K562 (cell line): ENCODE results near the gene GYG2. TPM values are rescaled to one million over a fixed set of nuclear protein-coding genes. Genes with fewer than 3 reads are reported as not detected.
A peak's percentile ranks its signal among the peaks of the same experiment; 100 is the strongest.
"Not testable (repeated sequence)": the region's sequence is repeated elsewhere in the genome, so short reads cannot be mapped to it uniquely, and the experiment has no call there.

ENCODE experiments used
- ATAC-seq: fragments of 200-7000 bp; cut with Tn5 transposase; 3 replicates; pipeline ENCODE4 v1.9.1; 2020; ENCODE audit warnings: moderate library complexity
- BruUV-seq: library from RNA; stranded (reverse); fragments of 400-500 nt; replicated peaks from 2 replicates; lab custom pipeline; 2021; lab: Mats Ljungman, UMichigan
- CTCF ChIA-PET: fragments of 300-600 bp; formaldehyde crosslinking; extraction: SDS; loops from one replicate; lab custom pipeline; 2021; ENCODE audit warnings: low intra/inter-chr PET ratio; lab: Yijun Ruan, JAX
- POLR2A ChIA-PET: fragments of 300-600, 350-650 bp; sonication (Branson Sonifier 250); formaldehyde crosslinking; extraction: SDS; loops from one replicate; lab custom pipeline; 2021; ENCODE audit warnings: antibody characterized with exemption, inconsistent platforms; lab: Yijun Ruan, JAX
- DNase-seq, 4 experiments: peaks; one replicate each; pipeline versions ENCODE4 v3.0.0 to v3.0.0-alpha.2; 2011 to 2018; ENCODE audit warnings: low spot score in 3 of 4, mixed read lengths in 3 of 4; ENCODE audit errors: extremely low read depth in 1 of 4
- FAIRE-seq: peaks from 2 replicates; lab custom pipeline; 2011; peaks lifted over from hg19 to GRCh38; lab: Jason Lieb, UNC
- H2AFZ ChIP-seq: 2 replicates; pipeline ENCODE4 v1.6.0; 2011; ENCODE audit warnings: low read depth, low read length, control low read depth, inconsistent platforms
- H3K27ac ChIP-seq: fragments of 200-600 bp; 3 replicates; pipeline ENCODE4 v1.8.0; 2011; ENCODE audit warnings: low read depth, mild to moderate bottlenecking, control low read depth, inconsistent platforms, low read length, moderate library complexity, mixed read lengths; ENCODE audit errors: extremely low read depth
- H3K27me3 ChIP-seq, 2 experiments: fragments of 300-600 bp in 1 of 2; 2 replicates in 1 of 2; 3 replicates in 1 of 2; pipeline versions ENCODE4 v1.6.0 to v1.8.0; 2011; ENCODE audit warnings: inconsistent platforms in 2 of 2, low read length in 2 of 2, mild to moderate bottlenecking in 1 of 2, mixed read lengths in 1 of 2, moderate library complexity in 1 of 2; ENCODE audit not compliant: control insufficient read depth in 2 of 2, insufficient read depth in 2 of 2
- H3K36me3 ChIP-seq: fragments of 300-600 bp; 3 replicates; pipeline ENCODE4 v1.8.0; 2011; ENCODE audit warnings: mild to moderate bottlenecking, low read length, inconsistent platforms; ENCODE audit not compliant: control insufficient read depth, insufficient read depth
- H3K4me1 ChIP-seq, 2 experiments: fragments of 200-600 bp in 1 of 2; replicated peaks in 1 of 2; 2 replicates in 1 of 2; 3 replicates in 1 of 2; pipeline versions ENCODE4 v1.5.1 to v1.8.0; 2011; ENCODE audit warnings: inconsistent platforms in 2 of 2, low read length in 2 of 2, mild to moderate bottlenecking in 1 of 2, mixed read lengths in 1 of 2, moderate library complexity in 1 of 2; ENCODE audit not compliant: control insufficient read depth in 2 of 2, insufficient read depth in 2 of 2
- H3K4me2 ChIP-seq: 2 replicates; pipeline ENCODE4 v1.6.1; 2011; ENCODE audit warnings: low read length, control low read depth, inconsistent platforms, mixed read lengths; ENCODE audit not compliant: insufficient read depth
- H3K4me3 ChIP-seq: fragments of 200-600 bp; sonication (generic), shearing (Covaris generic); 2 replicates; pipeline ENCODE4 v1.5.1; 2016; ENCODE audit warnings: control low read depth, inconsistent platforms
- H3K79me2 ChIP-seq: fragments of 200-600 bp; 3 replicates; pipeline ENCODE4 v1.8.0; 2011; ENCODE audit warnings: low read length, inconsistent platforms; ENCODE audit not compliant: control insufficient read depth, insufficient read depth
- H3K9ac ChIP-seq, 2 experiments: 2 replicates each; pipeline versions ENCODE4 v1.6.0 to v1.6.1; 2011; ENCODE audit warnings: low read depth in 2 of 2, low read length in 2 of 2, control low read depth in 1 of 2, inconsistent platforms in 1 of 2, mild to moderate bottlenecking in 1 of 2, mixed read lengths in 1 of 2; ENCODE audit not compliant: insufficient read depth in 1 of 2
- H3K9me1 ChIP-seq: one replicate; pipeline ENCODE4 v1.6.0; 2011; ENCODE audit warnings: inconsistent platforms, mild to moderate bottlenecking, low read length, moderate library complexity; ENCODE audit not compliant: control insufficient read depth, insufficient read depth
- H3K9me3 ChIP-seq: replicated peaks from 2 replicates; pipeline ENCODE4 v1.5.1; 2011; ENCODE audit warnings: low read depth, low read length, inconsistent platforms; ENCODE audit not compliant: control insufficient read depth, insufficient read depth
- H4K20me1 ChIP-seq: replicated peaks from 2 replicates; pipeline ENCODE4 v1.6.1; 2011; ENCODE audit warnings: low read length, inconsistent platforms, mixed read lengths; ENCODE audit not compliant: control insufficient read depth, insufficient read depth
- ARID1B ChIP-seq: fragments of 450-650 bp; IDR thresholded peaks from 2 replicates; pipeline ENCODE4 v1.6.1; 2016; ENCODE audit warnings: antibody characterized with exemption, mild to moderate bottlenecking, inconsistent platforms
- FOSL1 ChIP-seq: fragments of 200-800 bp; sonication (Bioruptor generic); conservative IDR thresholded peaks from 2 replicates; pipeline ENCODE4 v1.6.1; 2016; ENCODE audit warnings: missing genetic modification characterization, missing compliant biosample characterization
- JUN ChIP-seq, 2 experiments: sonication (generic) in 1 of 2; formaldehyde crosslinking in 1 of 2; IDR thresholded peaks; 2 replicates each; pipeline versions ENCODE4 v1.6.1 to v1.8.0; 2012 to 2022; ENCODE audit warnings: borderline replicate concordance in 2 of 2, mild to moderate bottlenecking in 2 of 2, improper control_type of control experiment in 1 of 2, low read depth in 1 of 2, low read length in 1 of 2, missing genetic modification reagents in 1 of 2
- JUND ChIP-seq, 2 experiments: IDR thresholded peaks; 2 replicates in 1 of 2; 3 replicates in 1 of 2; pipeline ENCODE4 v1.6.1; 2011; ENCODE audit warnings: borderline replicate concordance in 2 of 2, low read depth in 2 of 2, low read length in 2 of 2, improper control_type of control experiment in 1 of 2, missing biosample characterization in 1 of 2, missing genetic modification characterization in 1 of 2, missing genetic modification reagents in 1 of 2
- NFE2 ChIP-seq: IDR thresholded peaks from 2 replicates; pipeline ENCODE4 v1.6.1; 2014; ENCODE audit warnings: antibody characterized with exemption, low read depth
- YY1 ChIP-seq, 3 experiments: IDR thresholded peaks; 2 replicates each; pipeline ENCODE4 v1.6.1; 2011; ENCODE audit warnings: low read length in 2 of 3, mild to moderate bottlenecking in 2 of 3, moderate library complexity in 2 of 3, borderline replicate concordance in 1 of 3, control low read depth in 1 of 3, low read depth in 1 of 3; ENCODE audit not compliant: insufficient read depth in 3 of 3, insufficient replicate concordance in 2 of 3, control insufficient read depth in 1 of 3, insufficient read length in 1 of 3; ENCODE audit errors: extremely low read depth in 1 of 3
- ZFP36 ChIP-seq: fragments of 150-350 bp; IDR thresholded peaks from 2 replicates; pipeline ENCODE4 v1.6.1; 2018; ENCODE audit warnings: low read length, low read depth; ENCODE audit not compliant: partially characterized antibody
- ZNF165 ChIP-seq: fragments of 250-450 bp; sonication (Bioruptor Pico); IDR thresholded peaks from 2 replicates; pipeline ENCODE4 v1.4.0; 2020; ENCODE audit warnings: borderline replicate concordance
- WGBS: fragments of 100-300 bp; shearing (Covaris generic); methylation state at CpG from one replicate; pipeline ENCODE4 v1.1.6; 2016; ENCODE audit warnings: low coverage, mixed read lengths; ENCODE audit not compliant: insufficient coverage; ENCODE audit errors: missing lambda C conversion rate; 5-methylcytosine and 5-hydroxymethylcytosine counted together
- in situ Hi-C: fragments of 300-500 bp; cut with MboI; formaldehyde crosslinking; loops from 4 replicates; pipeline ENCODE4 v1.15.0; 2018; ENCODE audit warnings: inconsistent platforms, mixed read lengths
- intact Hi-C: fragments of 100-400 bp; cut with micrococcal nuclease; formaldehyde crosslinking; loops from 2 replicates; pipeline ENCODE4 v1.14.2; 2022
- polyA plus RNA-seq, 8 experiments: library from polyadenylated mRNA; depleted of rRNA in 4 of 8; stranded (reverse) in 5 of 8; unstranded in 3 of 8; fragments of >200 nt; fragmentation: Nextera tagmentation in 2 of 8; fragmentation: Illumina TruSeq in 1 of 8; extraction: Ambion mirVana in 2 of 8; extraction: Trizol in 1 of 8; gene quantifications; 2 replicates each; pipeline versions ENCODE4 v1.2.1 to v1.2.3, GENCODE V29; 2011 to 2014; ENCODE audit warnings: inconsistent platforms in 1 of 8, missing spikeins in 1 of 8
- total RNA-seq, 7 experiments: library from RNA; depleted of rRNA in 6 of 7; stranded (reverse); fragments of >200 nt in 6 of 7; fragmentation: Illumina TruSeq in 2 of 7; extraction: Trizol in 2 of 7; gene quantifications; 2 replicates each; pipeline versions ENCODE4 v1.2.1 to v1.2.3, GENCODE V29; 2011 to 2021; ENCODE audit warnings: low replicate concordance in 1 of 7
- TF ChIP-seq, protein P1 (sequence below), 2 experiments: fragments of 450-650 bp in 1 of 2; sonication (generic) in 1 of 2; formaldehyde crosslinking in 1 of 2; IDR thresholded peaks in 1 of 2; conservative IDR thresholded peaks in 1 of 2; 2 replicates each; pipeline versions ENCODE4 v1.6.1 to v1.8.1; 2016 to 2023; ENCODE audit warnings: mild to moderate bottlenecking in 2 of 2, moderate library complexity in 2 of 2, inconsistent platforms in 1 of 2, missing genetic modification reagents in 1 of 2

The GYG2 gene
- total and polyA plus RNA-seq, 9 of the 15 experiments (the other 6 are each of a cell fraction or from before 2014, with no cell fraction given): 0.24 to 4.4 (median 2.9) TPM

DNA sequence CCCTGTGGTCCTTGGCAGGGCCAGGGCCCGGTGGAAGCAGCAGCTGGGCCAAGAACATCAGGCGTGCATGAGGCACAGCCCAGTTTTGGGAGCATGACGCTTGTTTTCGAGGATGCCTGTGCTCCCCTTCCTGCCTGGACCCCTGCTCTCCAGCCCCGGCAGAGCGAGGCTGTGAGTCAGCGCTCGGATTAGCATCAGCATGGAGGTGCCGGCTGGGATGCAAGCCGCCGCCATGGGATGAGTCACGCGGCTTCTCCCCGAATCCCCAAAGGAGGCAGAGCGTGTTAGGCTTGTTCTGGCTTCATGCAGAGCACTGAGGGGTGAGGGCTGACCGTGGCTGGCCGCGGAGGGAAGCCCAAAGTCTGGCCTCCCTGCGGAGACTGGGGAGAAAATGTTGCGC is 23.9 kb upstream of the GYG2 start:
- DNase-seq (peak in 1 of 4 experiments; percentile 34), FAIRE-seq (peak; percentile 62), ATAC-seq (peak; percentile 77)
- H4K20me1 ChIP-seq; POLR2A ChIA-PET; H3K36me3 ChIP-seq; H3K79me2 ChIP-seq; H3K27me3 ChIP-seq; H3K4me3 ChIP-seq; CTCF ChIA-PET; H3K9ac ChIP-seq; in situ Hi-C loops; H3K4me1 ChIP-seq; H3K27ac ChIP-seq; intact Hi-C loops; BruUV-seq; H3K4me2 ChIP-seq; H3K9me3 ChIP-seq; H3K9me1 ChIP-seq; TF ChIP-seq JUN (CRISPR knock-in tag; IDR thresholded peaks at IDR 0.05; ENCODE audit: borderline replicate concordance): not testable (repeated sequence)
- TF ChIP-seq, protein P1, sequence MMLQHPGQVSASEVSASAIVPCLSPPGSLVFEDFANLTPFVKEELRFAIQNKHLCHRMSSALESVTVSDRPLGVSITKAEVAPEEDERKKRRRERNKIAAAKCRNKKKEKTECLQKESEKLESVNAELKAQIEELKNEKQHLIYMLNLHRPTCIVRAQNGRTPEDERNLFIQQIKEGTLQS (IDR thresholded peaks at IDR 0.05): peak; percentile 67; the same call in 1 of the 2 replicates
- TF ChIP-seq, protein P1 (CRISPR knock-in tag; conservative IDR thresholded peaks at IDR 0.05): not testable (repeated sequence)
- TF ChIP-seq ZNF165 (CRISPR knock-in tag): peak; percentile 85; the same call in 1 of the 2 replicates
- TF ChIP-seq FOSL1 (tag): peak; percentile 88
- peak in 1 of 3 experiments; percentile 18 for TF ChIP-seq YY1 (IDR thresholded peaks at IDR 0.05; ENCODE audit: borderline replicate concordance in 1 of 3, control insufficient read depth in 1 of 3, extremely low read depth in 1 of 3, insufficient read depth in 3 of 3, insufficient read length in 1 of 3, insufficient replicate concordance in 2 of 3, low read depth in 1 of 3, low read length in 2 of 3)
- 0 out of 2 replicates have a peak, but pooled peaks have one; percentile 10 for TF ChIP-seq NFE2
- peak; percentile 40; the same call in 1 of the 2 replicates for TF ChIP-seq ARID1B
- peak; percentile 80 for TF ChIP-seq JUND (IDR thresholded peaks at IDR 0.05; ENCODE audit: borderline replicate concordance, low read depth, low read length)
- peak; percentile 76; the same call in 1 of the 3 replicates for TF ChIP-seq JUND (tag; IDR thresholded peaks at IDR 0.05; ENCODE audit: borderline replicate concordance, low read depth, low read length)
- peak; percentile 58 for TF ChIP-seq ZFP36
- TF ChIP-seq JUN (IDR thresholded peaks at IDR 0.05; ENCODE audit: borderline replicate concordance, low read depth, low read length): peak; percentile 43; the same call in 1 of the 2 replicates
- peak overlapping the region; percentile 45; the same call in 1 of the 2 replicates for H2AFZ ChIP-seq
- WGBS: 10% methylated on average over 6 of the region's 20 CpGs
